Activated gamma-delta T cell treated with Interleukin-2 at 50 U/mL for 16 hours (primary cell): ENCODE data around the gene YJEFN3.

Experiments used
- DNase-seq: peaks from one replicate; pipeline ENCODE4 v3.0.0-alpha.2; 2020

Gene YJEFN3

GRCh38 chr19:19524053-19524452, 4.7 kb upstream of the YJEFN3 start:
- no peak for DNase-seq

GRCh38 chr19:19525611-19526380, 2.9 kb upstream of the YJEFN3 start:
- no peak for DNase-seq

- no peak for DNase-seq
These were observed 1.9 kb upstream of the YJEFN3 start for GRCh38 chr19:19526581-19527370.

GRCh38 chr19:19527371-19527656, 1.4 kb upstream of the YJEFN3 start:
- DNase-seq: no peak

- DNase-seq: no peak
These were observed 761 bp upstream of the YJEFN3 start for GRCh38 chr19:19527674-19528625.

- no peak for DNase-seq
These were observed 1.2 kb downstream of the YJEFN3 start for GRCh38 chr19:19529783-19530422.

- no peak for DNase-seq
These were observed 1.7 kb downstream of the YJEFN3 start for GRCh38 chr19:19530423-19530804.

- DNase-seq: no peak
These were observed 2.2 kb downstream of the YJEFN3 start for GRCh38 chr19:19530889-19531288.

- DNase-seq: peak; percentile 89
These were observed 3.5 kb downstream of the YJEFN3 start for GRCh38 chr19:19531951-19532805.

GRCh38 chr19:19532806-19533701, 4.3 kb downstream of the YJEFN3 start:
- DNase-seq: no peak

- DNase-seq: no peak
These were observed 5.1 kb downstream of the YJEFN3 start for GRCh38 chr19:19533841-19534240.

GRCh38 chr19:19534556-19535265, 6.0 kb downstream of the YJEFN3 start:
- no peak for DNase-seq

- no peak for DNase-seq
These were observed 6.8 kb downstream of the YJEFN3 start for GRCh38 chr19:19535311-19536191.

GRCh38 chr19:19537075-19538048, 8.7 kb downstream of the YJEFN3 start:
- no peak for DNase-seq

GRCh38 chr19:19538061-19538784, 9.5 kb downstream of the YJEFN3 start, which contains the start of gene CILP2:
Gene CILP2 (plus strand): TSS chr19:19538265. CDS start chr19:19538350, 85 bp downstream.
- DNase-seq: peak; percentile 26

GRCh38 chr19:19538785-19539166, 10.1 kb downstream of the YJEFN3 start:
- no peak for DNase-seq

GRCh38 chr19:19539698-19540063, 11.0 kb downstream of the YJEFN3 start:
- DNase-seq: no peak
